Dermis blood vessel endothelial cell (primary cell): ENCODE results near the gene PIAS2. TPM values are rescaled to one million over a fixed set of nuclear protein-coding genes. Genes with fewer than 3 reads are reported as not detected.
"Not testable (repeated sequence)": the region's sequence is repeated elsewhere in the genome, so short reads cannot be mapped to it uniquely, and the experiment has no call there.

Source experiments
- DNase-seq: peaks from one replicate; pipeline ENCODE4 v3.0.0; 2010
- total RNA-seq: library from RNA; depleted of rRNA; stranded (reverse); fragments of >200 nt; gene quantifications from 2 replicates; pipeline ENCODE4 v1.2.3, GENCODE V29; 2014

PIAS2 gene
- total RNA-seq, 1 donor from 2014 or later = 15.5 TPM

- DNase-seq = no peak
Measured at GRCh38 chr18:46830633-46831032, 86.7 kb downstream of the PIAS2 start.

GRCh38 chr18:46829947-46830346, 87.4 kb downstream of the PIAS2 start:
- no peak for DNase-seq

GRCh38 chr18:46829531-46829930, 87.8 kb downstream of the PIAS2 start:
- no peak for DNase-seq

GRCh38 chr18:46821856-46822711, 95.2 kb downstream of the PIAS2 start:
- DNase-seq = no peak

GRCh38 chr18:46820863-46821262, 96.4 kb downstream of the PIAS2 start:
- DNase-seq = no peak

GRCh38 chr18:46815661-46816060, 101.6 kb downstream of the PIAS2 start:
- no peak for DNase-seq

GRCh38 chr18:46814399-46814798, 102.9 kb downstream of the PIAS2 start:
- DNase-seq = no peak

- DNase-seq = no peak
Measured at GRCh38 chr18:46812311-46812710, 105.0 kb downstream of the PIAS2 start.

GRCh38 chr18:46810481-46811000, 106.8 kb downstream of the PIAS2 start:
- DNase-seq = no peak

- DNase-seq = no peak
Measured at GRCh38 chr18:46809145-46809544, 108.2 kb downstream of the PIAS2 start.

- DNase-seq = not testable (repeated sequence)
Measured at GRCh38 chr18:46795945-46796344, 121.4 kb downstream of the PIAS2 start.

GRCh38 chr18:46794607-46795006, 122.7 kb downstream of the PIAS2 start:
- DNase-seq = no peak

GRCh38 chr18:46793565-46793964, 123.7 kb downstream of the PIAS2 start:
- DNase-seq = no peak

GRCh38 chr18:46789088-46789487, 128.2 kb downstream of the PIAS2 start:
- DNase-seq = no peak

- no peak for DNase-seq
Measured at GRCh38 chr18:46787674-46788073, 129.6 kb downstream of the PIAS2 start.

- no peak for DNase-seq
Measured at GRCh38 chr18:46772357-46772756, 144.9 kb downstream of the PIAS2 start.

GRCh38 chr18:46771141-46771540, 146.2 kb downstream of the PIAS2 start:
- no peak for DNase-seq

GRCh38 chr18:46770708-46771107, 146.6 kb downstream of the PIAS2 start:
- DNase-seq = no peak

- no peak for DNase-seq
Measured at GRCh38 chr18:46768166-46768921, 149.0 kb downstream of the PIAS2 start.

GRCh38 chr18:46767217-46767616, 150.1 kb downstream of the PIAS2 start:
- no peak for DNase-seq

- DNase-seq = no peak
Measured at GRCh38 chr18:46764586-46764985, 152.7 kb downstream of the PIAS2 start.

- no peak for DNase-seq
Measured at GRCh38 chr18:46761059-46761769, 156.1 kb downstream of the PIAS2 start.

GRCh38 chr18:46759890-46760289, 157.4 kb downstream of the PIAS2 start:
- DNase-seq = no peak
